H9 (cell line): Measurements from ENCODE around the gene ANTXR2. TPM values are rescaled to one million over a fixed set of nuclear protein-coding genes. Genes with fewer than 3 reads are reported as not detected.
"Not testable (repeated sequence)": the region's sequence is repeated elsewhere in the genome, so short reads cannot be mapped to it uniquely, and the experiment has no call there.

Experiments used
- DNase-seq: peaks from one replicate; pipeline ENCODE4 v3.0.0-alpha.2; 2017
- H2AFZ ChIP-seq: one replicate; pipeline ENCODE4 v1.6.1; 2013; ENCODE audit warnings: mild to moderate bottlenecking, low read length, control low read depth, moderate library complexity
- H2AK5ac ChIP-seq: 2 replicates; pipeline ENCODE4 v1.6.1; 2013; ENCODE audit warnings: low read length, control low read depth, mixed read lengths; ENCODE audit not compliant: insufficient read length
- H2BK120ac ChIP-seq: one replicate; pipeline ENCODE4 v1.6.1; 2013; ENCODE audit warnings: low read depth, mild to moderate bottlenecking, low read length, control low read depth, inconsistent platforms; ENCODE audit not compliant: poor library complexity, severe bottlenecking
- H2BK12ac ChIP-seq: 2 replicates; pipeline ENCODE4 v1.6.1; 2013; ENCODE audit warnings: low read length, control low read depth, mixed read lengths, low read depth; ENCODE audit not compliant: insufficient read length
- H2BK15ac ChIP-seq: 2 replicates; pipeline ENCODE4 v1.6.1; 2013; ENCODE audit warnings: low read depth, low read length, control low read depth
- H2BK20ac ChIP-seq: one replicate; pipeline ENCODE4 v1.6.1; 2013; ENCODE audit warnings: low read depth, mild to moderate bottlenecking, low read length, control low read depth, inconsistent platforms; ENCODE audit not compliant: poor library complexity, severe bottlenecking
- H2BK5ac ChIP-seq: 2 replicates; pipeline ENCODE4 v1.6.1; 2013; ENCODE audit warnings: low read length, control low read depth, mixed read lengths; ENCODE audit not compliant: insufficient read length
- H3K14ac ChIP-seq: 2 replicates; pipeline ENCODE4 v1.6.1; 2013; ENCODE audit warnings: low read length, control low read depth; ENCODE audit not compliant: insufficient read depth
- H3K18ac ChIP-seq: 2 replicates; pipeline ENCODE4 v1.6.1; 2013; ENCODE audit warnings: low read depth, mild to moderate bottlenecking, mixed read lengths, low read length, control low read depth; ENCODE audit not compliant: insufficient read length
- H3K23ac ChIP-seq: 2 replicates; pipeline ENCODE4 v1.6.1; 2013; ENCODE audit warnings: low read length, control low read depth, mixed read lengths, low read depth; ENCODE audit not compliant: insufficient read length
- H3K23me2 ChIP-seq: 2 replicates; pipeline ENCODE4 v1.6.1; 2013; ENCODE audit warnings: low read depth, mild to moderate bottlenecking, mixed read lengths, low read length, control low read depth; ENCODE audit not compliant: insufficient read length, poor library complexity, severe bottlenecking
- H3K27ac ChIP-seq: 2 replicates; pipeline ENCODE4 v1.5.1; 2013; ENCODE audit warnings: low read length, control low read depth, mixed read lengths, low read depth; ENCODE audit not compliant: insufficient read length
- H3K27me3 ChIP-seq: 2 replicates; pipeline ENCODE4 v1.6.1; 2013; ENCODE audit warnings: low read length, control low read depth, inconsistent platforms; ENCODE audit not compliant: insufficient read depth
- H3K4ac ChIP-seq: 2 replicates; pipeline ENCODE4 v1.6.1; 2013; ENCODE audit warnings: low read depth, mild to moderate bottlenecking, control low read depth, inconsistent platforms, low read length, moderate library complexity
- H3K4me1 ChIP-seq: 2 replicates; pipeline ENCODE4 v1.6.1; 2013; ENCODE audit warnings: low read length, control low read depth, inconsistent platforms; ENCODE audit not compliant: insufficient read depth
- H3K4me2 ChIP-seq: 2 replicates; pipeline ENCODE4 v1.6.1; 2013; ENCODE audit warnings: low read length, control low read depth, mixed read lengths; ENCODE audit not compliant: insufficient read length, insufficient read depth
- H3K56ac ChIP-seq: 2 replicates; pipeline ENCODE4 v1.6.1; 2013; ENCODE audit warnings: low read depth, mild to moderate bottlenecking, mixed read lengths, low read length, control low read depth; ENCODE audit not compliant: insufficient read length
- H3K79me1 ChIP-seq: 2 replicates; pipeline ENCODE4 v1.6.1; 2013; ENCODE audit warnings: low read depth, mild to moderate bottlenecking, moderate library complexity, low read length, control low read depth, inconsistent platforms; ENCODE audit not compliant: insufficient read depth, poor library complexity, severe bottlenecking
- H3K79me2 ChIP-seq: 2 replicates; pipeline ENCODE4 v1.6.1; 2013; ENCODE audit warnings: low read length, control low read depth, inconsistent platforms; ENCODE audit not compliant: insufficient read depth
- H3K9ac ChIP-seq: 2 replicates; pipeline ENCODE4 v1.6.1; 2013; ENCODE audit warnings: low read length, control low read depth, mixed read lengths; ENCODE audit not compliant: insufficient read length; ENCODE audit errors: extremely low read depth
- H3K9me3 ChIP-seq: one replicate; pipeline ENCODE4 v1.6.1; 2013; ENCODE audit warnings: low read depth, low read length, inconsistent platforms; ENCODE audit not compliant: control insufficient read depth
- H3T11ph ChIP-seq: one replicate; pipeline ENCODE4 v1.6.1; 2013; ENCODE audit warnings: mild to moderate bottlenecking, low read length, control low read depth, inconsistent platforms
- H4K20me1 ChIP-seq: one replicate; pipeline ENCODE4 v1.6.1; 2013; ENCODE audit not compliant: control insufficient read depth, insufficient read length, insufficient read depth
- H4K5ac ChIP-seq: 2 replicates; pipeline ENCODE4 v1.6.1; 2013; ENCODE audit warnings: low read depth, mild to moderate bottlenecking, mixed read lengths, low read length, control low read depth; ENCODE audit not compliant: insufficient read length
- H4K8ac ChIP-seq: replicated peaks from 2 replicates; pipeline ENCODE4 v1.6.1; 2013; ENCODE audit warnings: low read length, control low read depth, mixed read lengths, low read depth; ENCODE audit not compliant: insufficient read length
- H4K91ac ChIP-seq: 2 replicates; pipeline ENCODE4 v1.6.1; 2013; ENCODE audit warnings: low read depth, mild to moderate bottlenecking, moderate library complexity, mixed read lengths, low read length, control low read depth; ENCODE audit not compliant: insufficient read length
- H3K27ac Mint-ChIP-seq, 3 experiments: 2 replicates in 2 of 3; 3 replicates in 1 of 3; pipeline ENCODE4 v1.8.0; 2020 to 2021; ENCODE audit warnings: mixed read lengths in 3 of 3, mild to moderate bottlenecking in 1 of 3, moderate library complexity in 1 of 3
- H3K27me3 Mint-ChIP-seq: 2 replicates; pipeline ENCODE4 v1.8.0; 2021; ENCODE audit warnings: low read depth, mild to moderate bottlenecking, moderate library complexity, mixed read lengths
- H3K36me3 Mint-ChIP-seq, 3 experiments: 2 replicates in 2 of 3; 3 replicates in 1 of 3; pipeline ENCODE4 v1.8.0; 2020 to 2021; ENCODE audit warnings: low read depth in 3 of 3, mixed read lengths in 3 of 3; ENCODE audit not compliant: insufficient read depth in 1 of 3
- H3K4me1 Mint-ChIP-seq, 2 experiments: 2 replicates each; pipeline ENCODE4 v1.8.0; 2020; ENCODE audit warnings: mixed read lengths in 2 of 2
- H3K4me3 Mint-ChIP-seq, 2 experiments: 2 replicates in 1 of 2; 3 replicates in 1 of 2; pipeline ENCODE4 v1.8.0; 2020 to 2021; ENCODE audit warnings: mild to moderate bottlenecking in 2 of 2, mixed read lengths in 2 of 2, moderate library complexity in 1 of 2
- H3K9me3 Mint-ChIP-seq, 2 experiments: 2 replicates in 1 of 2; 3 replicates in 1 of 2; pipeline ENCODE4 v1.8.0; 2020; ENCODE audit warnings: mild to moderate bottlenecking in 2 of 2, mixed read lengths in 2 of 2, moderate library complexity in 1 of 2
- WGBS: extraction: QIAGEN DNeasy Blood & Tissue Kit; methylation state at CpG from one replicate; pipeline ENCODE4 v1.1.7; 2013; ENCODE audit warnings: missing lambda C conversion rate, low lambda C conversion rate, mixed read lengths; ENCODE audit not compliant: insufficient read length; ENCODE audit errors: extremely low coverage; 5-methylcytosine and 5-hydroxymethylcytosine counted together
- long read RNA-seq: library from polyadenylated mRNA; unstranded; transcript quantifications from one replicate; pipeline ENCODE4 v2.0.0, GENCODE V29; 2020
- total RNA-seq: library from RNA; stranded (reverse); gene quantifications from 2 replicates; pipeline ENCODE4 v1.2.1, GENCODE V29; 2021
- TF ChIP-seq, protein P1 (sequence below): fragments of 200-600 bp; sonication (generic); conservative IDR thresholded peaks from 3 replicates; pipeline ENCODE4 v1.8.0; 2021; ENCODE audit warnings: antibody characterized with exemption, mild to moderate bottlenecking

Gene ANTXR2
- 4.7 and 5.3 TPM in 2 replicates for total RNA-seq
- long read RNA-seq, full-length matches to known transcripts, result 38 of 39 reads
- long read RNA-seq, partial matches to known transcripts, result 1 of 39 reads
- long read RNA-seq, other reads (novel, unspliced or antisense), result 0 of 39 reads

DNA sequence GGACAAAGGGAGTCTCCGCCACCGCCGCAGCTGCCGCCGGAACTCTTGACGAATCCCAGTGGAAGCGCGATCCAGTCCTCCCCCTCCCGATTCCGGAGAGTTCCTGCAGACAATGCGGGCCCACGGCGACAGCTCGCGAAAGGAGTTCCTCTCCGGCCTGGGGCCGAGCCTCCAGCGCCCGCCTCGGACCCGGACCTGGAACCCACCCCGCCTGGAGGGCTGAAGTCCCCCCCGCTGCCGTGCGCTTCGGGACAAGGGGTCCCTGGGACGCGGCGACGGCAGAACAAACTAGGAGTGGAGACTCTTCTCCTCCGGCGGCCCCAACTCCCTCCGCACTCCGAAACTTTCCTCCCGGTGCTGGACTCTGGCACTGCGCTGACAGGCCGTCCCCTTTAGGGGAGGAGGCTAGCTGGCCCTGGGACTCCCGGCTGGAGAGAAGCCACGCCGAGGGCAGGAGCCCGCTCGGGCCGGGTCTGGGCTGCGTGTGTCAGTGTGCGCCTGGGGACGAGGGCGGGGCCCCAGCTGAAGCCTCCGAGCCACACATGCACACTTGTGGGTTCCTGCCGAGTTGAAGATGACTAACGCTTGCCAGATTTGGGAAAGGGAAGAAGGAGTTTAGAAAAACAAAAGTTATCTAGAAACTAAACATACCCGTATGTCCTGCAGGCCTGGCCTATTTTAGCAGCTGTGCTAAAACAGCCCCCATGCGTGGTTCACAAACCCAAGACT lies at the start of gene ANTXR2:
Gene ANTXR2 (minus strand): TSS at position 486 of the 729 bp plus-strand sequence. CDS start 669 bp downstream, outside the sequence.
- Histone ChIP-seq H3K4me1 (no peaks in the 10 kb centered on the region; the same call in 1 of the 2 replicates), H4K20me1 (no peaks in the 10 kb centered on the region), H3K27me3 (no peaks in the 10 kb centered on the region), H2BK20ac (no peak within 1 kb of the TSS), H3K9ac (peak within 1 kb of the TSS; percentile 9), H3K14ac (peak within 1 kb of the TSS; percentile 77), H3K9me3 (no peaks in the 10 kb centered on the region), H2BK12ac (no peak within 1 kb of the TSS), H2BK5ac (no peak within 1 kb of the TSS), H2AK5ac (no peak within 1 kb of the TSS), H2AFZ (peak within 1 kb of the TSS; percentile 88), H4K8ac (no peak within 1 kb of the TSS), H3K23ac (no peak within 1 kb of the TSS), H3K79me1 (no peaks in the 10 kb centered on the region), H4K5ac (no peak within 1 kb of the TSS), H3K27ac (no peak within 1 kb of the TSS), H3T11ph (no peak within 1 kb of the TSS), H2BK120ac (no peak within 1 kb of the TSS), H3K56ac (no peak within 1 kb of the TSS), H3K23me2 (peaks cover 18% of the 10 kb centered on the region), H3K4ac (no peak within 1 kb of the TSS), H2BK15ac (no peak within 1 kb of the TSS), H3K4me2 (peak within 1 kb of the TSS; percentile 87), H3K79me2 (no peaks in the 10 kb centered on the region), H4K91ac (no peak within 1 kb of the TSS), H3K18ac (peak within 1 kb of the TSS; percentile 77)
- TF ChIP-seq, protein P1, sequence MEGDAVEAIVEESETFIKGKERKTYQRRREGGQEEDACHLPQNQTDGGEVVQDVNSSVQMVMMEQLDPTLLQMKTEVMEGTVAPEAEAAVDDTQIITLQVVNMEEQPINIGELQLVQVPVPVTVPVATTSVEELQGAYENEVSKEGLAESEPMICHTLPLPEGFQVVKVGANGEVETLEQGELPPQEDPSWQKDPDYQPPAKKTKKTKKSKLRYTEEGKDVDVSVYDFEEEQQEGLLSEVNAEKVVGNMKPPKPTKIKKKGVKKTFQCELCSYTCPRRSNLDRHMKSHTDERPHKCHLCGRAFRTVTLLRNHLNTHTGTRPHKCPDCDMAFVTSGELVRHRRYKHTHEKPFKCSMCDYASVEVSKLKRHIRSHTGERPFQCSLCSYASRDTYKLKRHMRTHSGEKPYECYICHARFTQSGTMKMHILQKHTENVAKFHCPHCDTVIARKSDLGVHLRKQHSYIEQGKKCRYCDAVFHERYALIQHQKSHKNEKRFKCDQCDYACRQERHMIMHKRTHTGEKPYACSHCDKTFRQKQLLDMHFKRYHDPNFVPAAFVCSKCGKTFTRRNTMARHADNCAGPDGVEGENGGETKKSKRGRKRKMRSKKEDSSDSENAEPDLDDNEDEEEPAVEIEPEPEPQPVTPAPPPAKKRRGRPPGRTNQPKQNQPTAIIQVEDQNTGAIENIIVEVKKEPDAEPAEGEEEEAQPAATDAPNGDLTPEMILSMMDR, result no peak
- peaks cover 39% of the 10 kb centered on the region for H3K27me3 Mint-ChIP-seq
- peak; percentile 83 for DNase-seq
- peaks cover 0 to 4% (median 0%) of the 10 kb centered on the region in 3 experiments; a peak in 1 of 7 replicates for H3K36me3 Mint-ChIP-seq
- no CpG with 5 or more reads among the region's 52 CpGs for WGBS
- H3K4me1 Mint-ChIP-seq, result peaks cover 13 to 14% of the 10 kb centered on the region in 2 experiments
- peaks cover 0 to 2% of the 10 kb centered on the region in 2 experiments; a peak in 2 of 5 replicates for H3K9me3 Mint-ChIP-seq
- H3K27ac Mint-ChIP-seq, result no peak within 1 kb of the TSS; a peak in 2 of 7 replicates
- peak within 1 kb of the TSS; percentile 90 to 98 for H3K4me3 Mint-ChIP-seq

DNA sequence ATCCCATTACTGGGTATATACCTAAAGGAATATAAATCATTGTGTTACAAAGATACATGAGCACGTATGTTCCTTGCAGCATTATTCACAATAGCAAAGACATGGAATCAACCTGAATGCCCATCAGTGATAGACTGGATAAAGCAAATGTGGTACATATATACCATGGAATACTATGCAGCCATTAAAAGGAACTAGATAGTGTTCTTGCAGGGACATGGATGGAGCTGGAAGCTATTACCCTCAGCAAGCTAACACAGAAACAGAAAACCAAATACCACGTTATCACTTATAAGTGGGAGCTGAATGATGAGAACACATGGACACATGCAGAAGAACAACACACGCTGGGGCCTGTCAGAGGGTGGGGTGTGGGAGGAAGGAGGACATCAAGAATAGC lies 48.8 kb upstream of the ANTXR2 start:
- no CpG with 5 or more reads among the region's 3 CpGs for WGBS
- not testable (repeated sequence) for H4K8ac ChIP-seq, H2BK120ac ChIP-seq, H3K36me3 Mint-ChIP-seq, H4K5ac ChIP-seq, DNase-seq, H3K27me3 ChIP-seq, H3K23ac ChIP-seq, H3K56ac ChIP-seq, H3K4ac ChIP-seq, H2AFZ ChIP-seq, H3K4me2 ChIP-seq, H3K9me3 ChIP-seq, H2BK20ac ChIP-seq, H3K14ac ChIP-seq, H3K23me2 ChIP-seq, H4K20me1 ChIP-seq, H3T11ph ChIP-seq, H3K79me1 ChIP-seq, H3K9me3 Mint-ChIP-seq, H4K91ac ChIP-seq, H3K27ac Mint-ChIP-seq, H3K4me1 Mint-ChIP-seq, H2BK5ac ChIP-seq, H2BK12ac ChIP-seq, H2BK15ac ChIP-seq, H3K79me2 ChIP-seq, H3K18ac ChIP-seq, H3K27ac ChIP-seq, H2AK5ac ChIP-seq, H3K27me3 Mint-ChIP-seq, H3K9ac ChIP-seq, H3K4me1 ChIP-seq, H3K4me3 Mint-ChIP-seq
